GM12878 (cell line): ENCODE results near the gene PCED1B. TPM values are rescaled to one million over a fixed set of nuclear protein-coding genes. Genes with fewer than 3 reads are reported as not detected.

Experiments
- ATAC-seq: fragments of 200-7000 bp; cut with Tn5 transposase; 3 replicates; pipeline ENCODE4 v1.9.1; 2020; ENCODE audit warnings: mild to moderate bottlenecking, moderate library complexity
- BruUV-seq: library from RNA; stranded (reverse); fragments of 400-500 nt; replicated peaks from 2 replicates; lab custom pipeline; 2021; lab: Mats Ljungman, UMichigan
- CTCF ChIA-PET: fragments of 300-600 bp; sonication (Branson Sonifier 250); formaldehyde crosslinking; extraction: SDS; loops from one replicate; lab custom pipeline; 2021; ENCODE audit warnings: inconsistent platforms; lab: Yijun Ruan, JAX
- POLR2A ChIA-PET: fragments of 350-600 bp; formaldehyde crosslinking; extraction: SDS; loops from one replicate; lab custom pipeline; 2021; ENCODE audit warnings: inconsistent platforms; lab: Charles Lee
- RAD21 ChIA-PET: fragments of 300-600 bp; sonication (Branson Sonifier 250); formaldehyde crosslinking; loops from one replicate; lab custom pipeline; 2023; ENCODE audit warnings: antibody characterized with exemption; ENCODE audit not compliant: unreplicated experiment; lab: Charles Lee
- SMC1A ChIA-PET: fragments of 300-600 bp; sonication (Branson Sonifier 250); formaldehyde crosslinking; loops from one replicate; lab custom pipeline; 2023; ENCODE audit not compliant: unreplicated experiment, uncharacterized antibody; lab: Charles Lee
- DNase-seq: peaks from one replicate; pipeline ENCODE4 v3.0.0-alpha.2; 2011; ENCODE audit warnings: low read depth, low spot score
- FAIRE-seq: peaks from 3 replicates; lab custom pipeline; 2011; peaks lifted over from hg19 to GRCh38; lab: Jason Lieb, UNC
- H2AFZ ChIP-seq: 2 replicates; pipeline ENCODE4 v1.6.0; 2011; ENCODE audit warnings: low read depth, low read length, control low read depth; ENCODE audit not compliant: control insufficient read depth
- H3K27ac ChIP-seq: 2 replicates; pipeline ENCODE4 v1.5.1; 2011; ENCODE audit warnings: control low read depth; ENCODE audit not compliant: control insufficient read depth, insufficient read depth
- H3K27me3 ChIP-seq, 2 experiments: replicated peaks in 1 of 2; 2 replicates each; pipeline versions ENCODE4 v1.6.0 to v1.6.1; 2011; ENCODE audit warnings: low read length in 1 of 2; ENCODE audit not compliant: control insufficient read depth in 2 of 2, insufficient read depth in 2 of 2
- H3K36me3 ChIP-seq, 2 experiments: 2 replicates each; pipeline ENCODE4 v1.5.1; 2011; ENCODE audit warnings: low read length in 1 of 2; ENCODE audit not compliant: control insufficient read depth in 2 of 2, insufficient read depth in 2 of 2
- H3K4me1 ChIP-seq: 2 replicates; pipeline ENCODE4 v1.6.1; 2011; ENCODE audit warnings: mild to moderate bottlenecking, low read length, moderate library complexity, mixed read lengths; ENCODE audit not compliant: control insufficient read depth, insufficient read depth
- H3K4me2 ChIP-seq: 2 replicates; pipeline ENCODE4 v1.6.0; 2011; ENCODE audit warnings: control low read depth; ENCODE audit not compliant: control insufficient read depth, insufficient read depth
- H3K4me3 ChIP-seq: fragments of 200-600 bp; sonication (generic); 2 replicates; pipeline ENCODE4 v1.5.1; 2016
- H3K79me2 ChIP-seq: 2 replicates; pipeline ENCODE4 v1.6.0; 2011; ENCODE audit warnings: low read length; ENCODE audit not compliant: control insufficient read depth, insufficient read depth
- H3K9ac ChIP-seq: 2 replicates; pipeline ENCODE4 v1.8.0; 2011; ENCODE audit warnings: low read length, control low read depth, mixed read lengths; ENCODE audit not compliant: control insufficient read depth, insufficient read depth
- H3K9me3 ChIP-seq: replicated peaks from 3 replicates; pipeline ENCODE4 v1.5.1; 2011; ENCODE audit warnings: mild to moderate bottlenecking, low read length; ENCODE audit not compliant: control insufficient read depth, insufficient read depth
- H4K20me1 ChIP-seq: 2 replicates; pipeline ENCODE4 v1.6.0; 2011; ENCODE audit not compliant: control insufficient read depth, insufficient read depth
- ATF3 ChIP-seq: IDR thresholded peaks from 2 replicates; pipeline ENCODE4 v1.6.1; 2011; ENCODE audit warnings: low read depth, mild to moderate bottlenecking, low read length, moderate library complexity, borderline replicate concordance; ENCODE audit errors: extremely low read depth
- ATF7 ChIP-seq: fragments of 450-650 bp; IDR thresholded peaks from 2 replicates; pipeline ENCODE4 v1.6.1; 2016; ENCODE audit warnings: low read depth, mild to moderate bottlenecking
- BCL11A ChIP-seq: IDR thresholded peaks from 2 replicates; pipeline ENCODE4 v1.6.1; 2011; ENCODE audit warnings: low read depth, low read length
- CHD1 ChIP-seq: IDR thresholded peaks from 2 replicates; pipeline ENCODE4 v1.6.1; 2012; ENCODE audit warnings: low read depth, low read length, improper control_type of control experiment
- CHD2 ChIP-seq: IDR thresholded peaks from 2 replicates; pipeline ENCODE4 v1.6.1; 2011; ENCODE audit warnings: low read depth, low read length, improper control_type of control experiment, borderline replicate concordance
- E4F1 ChIP-seq: fragments of 450-650 bp; IDR thresholded peaks from 2 replicates; pipeline ENCODE4 v1.6.1; 2018; ENCODE audit warnings: borderline replicate concordance, mild to moderate bottlenecking; ENCODE audit not compliant: partially characterized antibody
- ELK1 ChIP-seq: IDR thresholded peaks from 2 replicates; pipeline ENCODE4 v1.6.1; 2012; ENCODE audit warnings: low read depth, low read length, improper control_type of control experiment
- RAD51 ChIP-seq: fragments of 450-650 bp; IDR thresholded peaks from 2 replicates; pipeline ENCODE4 v1.6.1; 2016; ENCODE audit warnings: moderate library complexity, mild to moderate bottlenecking, inconsistent platforms
- SRF ChIP-seq, 2 experiments: IDR thresholded peaks; 2 replicates each; pipeline ENCODE4 v1.6.1; 2011; ENCODE audit warnings: low read depth in 2 of 2, low read length in 2 of 2, mild to moderate bottlenecking in 1 of 2, moderate library complexity in 1 of 2
- TARDBP ChIP-seq: IDR thresholded peaks from 2 replicates; pipeline ENCODE4 v1.6.1; 2016; ENCODE audit warnings: borderline replicate concordance
- ZBTB4 ChIP-seq: fragments of 450-650 bp; formaldehyde crosslinking; IDR thresholded peaks from 2 replicates; pipeline ENCODE4 v1.4.0; 2022; ENCODE audit warnings: mild to moderate bottlenecking, moderate library complexity
- ZBTB40 ChIP-seq: fragments of 450-650 bp; IDR thresholded peaks from 2 replicates; pipeline ENCODE4 v1.6.1; 2016; ENCODE audit warnings: mild to moderate bottlenecking, moderate library complexity, borderline replicate concordance
- WGBS: methylation state at CpG from one replicate; pipeline ENCODE4 v1.1.6; 2016; ENCODE audit warnings: low lambda C conversion rate; ENCODE audit not compliant: insufficient replicate concordance, insufficient coverage; ENCODE audit errors: missing lambda C conversion rate; 5-methylcytosine and 5-hydroxymethylcytosine counted together
- in situ Hi-C: fragments of 300-500 bp; cut with MboI; formaldehyde crosslinking; loops from 9 replicates; pipeline ENCODE4 v1.14.3; 2018; ENCODE audit warnings: mixed read lengths
- intact Hi-C: fragments of 100-400 bp; cut with micrococcal nuclease; formaldehyde crosslinking; loops from one replicate; pipeline ENCODE4 v1.14.2; 2022; ENCODE audit not compliant: unreplicated experiment
- polyA plus RNA-seq, 11 experiments: library from polyadenylated mRNA; depleted of rRNA in 4 of 11; unstranded in 6 of 11; stranded (reverse) in 5 of 11; fragments of >200 nt; fragmentation: Nextera tagmentation in 4 of 11; fragmentation: Illumina TruSeq in 1 of 11; extraction: Ambion mirVana in 4 of 11; extraction: Trizol in 1 of 11; gene quantifications; 1 replicate in 1 of 11; 2 replicates in 10 of 11; pipeline versions ENCODE4 v1.2.1 to v1.2.3, GENCODE V29; 2011 to 2016; ENCODE audit warnings: inconsistent platforms in 2 of 11, missing spikeins in 2 of 11, low read depth in 1 of 11
- total RNA-seq, 4 experiments: library from RNA; depleted of rRNA in 3 of 4; stranded (reverse); fragments of >200 nt in 3 of 4; fragmentation: Illumina TruSeq in 1 of 4; extraction: Trizol in 1 of 4; gene quantifications; 2 replicates each; pipeline versions ENCODE4 v1.2.1 to v1.2.3, GENCODE V29; 2013 to 2021

Gene PCED1B
- total and polyA plus RNA-seq, 10 of the 15 experiments (the other 5 are each of a cell fraction or from before 2014, with no cell fraction given) = 0.80 to 8.8 (median 3.0) TPM

- no peaks in the 10 kb centered on the region for H3K79me2 ChIP-seq
- ChIA-PET POLR2A (no interaction called here), SMC1A (interaction anchor here (1.0 kb wide), 1 partner anchor 10 kb away, joined by 3 read pairs; no protein-coding TSS in a partner anchor), RAD21 (no interaction called here), CTCF (interaction anchor here (0.6 to 1.3 kb wide), 4 partner anchors 10 to 120 kb away, joined by 3 read pairs; no protein-coding TSS in a partner anchor)
- FAIRE-seq (no peak), DNase-seq (no peak), ATAC-seq (no peak)
- no peak overlapping the region for H3K9ac ChIP-seq
- H3K36me3 ChIP-seq = no peaks in the 10 kb centered on the region
- H2AFZ ChIP-seq = no peak overlapping the region
- H3K27ac ChIP-seq = no peak overlapping the region
- no peak overlapping the region for H3K4me3 ChIP-seq
- intact Hi-C loops = no loop called here
- no peaks in the 10 kb centered on the region for H3K27me3 ChIP-seq
- no TSS peak for BruUV-seq
- in situ Hi-C loops = no loop called here
- H4K20me1 ChIP-seq = no peaks in the 10 kb centered on the region
- no peaks in the 10 kb centered on the region for H3K4me1 ChIP-seq
- no peaks in the 10 kb centered on the region for H3K9me3 ChIP-seq
- H3K4me2 ChIP-seq = no peak overlapping the region
- WGBS = 50% methylated on average over 2 of the region's 2 CpGs
- no peak for TF ChIP-seq ATF7
- TF ChIP-seq BCL11A = no peak
- TF ChIP-seq ZBTB40 = no peak
- TF ChIP-seq ATF3 = no peak
- no peak for TF ChIP-seq CHD1
- TF ChIP-seq CHD2 = no peak
- no peak for TF ChIP-seq SRF (IDR thresholded peaks at IDR 0.05; ENCODE audit: low read depth in 2 of 2, low read length in 2 of 2)
- TF ChIP-seq ZBTB4 (CRISPR knock-in tag) = no peak
- TF ChIP-seq E4F1 = no peak
- no peak for TF ChIP-seq TARDBP
- no peak for TF ChIP-seq RAD51
- TF ChIP-seq ELK1 = no peak
Observed at GRCh38 chr12:47156167-47156736, 76.8 kb downstream of the PCED1B start.
